ENCODE results near the gene MUSK. TPM values are rescaled to one million over a fixed set of nuclear protein-coding genes. Genes with fewer than 3 reads are reported as not detected.

MUSK gene
- total RNA-seq, 1 experiment from 2014 or later: not detected

- TF ChIP-seq, protein P1, sequence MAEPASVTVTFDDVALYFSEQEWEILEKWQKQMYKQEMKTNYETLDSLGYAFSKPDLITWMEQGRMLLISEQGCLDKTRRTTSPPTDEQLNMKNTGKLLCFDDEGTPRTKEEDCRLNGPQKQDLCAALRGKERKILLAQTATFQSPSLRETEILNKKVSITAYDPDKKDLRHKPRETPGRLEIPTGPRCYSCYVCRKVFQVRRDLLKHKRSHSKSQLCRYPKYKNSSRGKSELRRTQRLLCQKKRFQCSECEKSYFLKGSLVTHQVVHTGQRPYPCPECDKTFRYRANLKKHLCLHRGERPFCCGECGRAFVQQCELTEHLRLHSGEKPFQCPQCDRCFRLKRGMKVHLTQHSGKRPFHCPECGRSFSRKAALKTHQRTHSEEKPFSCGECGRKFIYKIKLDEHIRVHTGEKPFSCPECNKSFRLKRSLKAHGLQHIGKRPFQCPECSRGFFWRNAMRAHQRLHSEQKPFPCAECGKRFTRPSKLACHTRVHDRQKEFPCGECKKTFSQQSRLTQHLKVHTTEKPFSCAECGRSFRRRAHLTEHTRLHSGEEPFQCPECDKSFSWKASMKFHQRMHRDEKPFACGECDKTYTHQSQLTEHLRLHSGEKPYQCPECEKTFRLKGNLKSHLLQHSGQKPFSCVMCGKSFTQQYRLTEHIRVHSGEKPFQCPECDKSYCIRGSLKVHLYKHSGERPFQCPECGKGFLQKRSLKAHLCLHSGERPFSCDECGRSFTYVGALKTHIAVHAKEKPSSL (CRISPR knock-in tag; conservative IDR thresholded peaks at IDR 0.05): no peak
- TF ChIP-seq JUN (CRISPR knock-in tag; IDR thresholded peaks at IDR 0.05) (no peak), ATF2 (CRISPR knock-in tag; IDR thresholded peaks at IDR 0.05; ENCODE audit: borderline replicate concordance, low read depth) (no peak), ZNF138 (CRISPR knock-in tag; conservative IDR thresholded peaks at IDR 0.05) (no peak), ARID4B (CRISPR knock-in tag; IDR thresholded peaks at IDR 0.05; ENCODE audit: borderline replicate concordance) (no peak), CREM (CRISPR knock-in tag; IDR thresholded peaks at IDR 0.05) (no peak), EMX1 (CRISPR knock-in tag; IDR thresholded peaks at IDR 0.05) (no peak), SMAD4 (CRISPR knock-in tag; IDR thresholded peaks at IDR 0.05) (no peak), ZNF232 (CRISPR knock-in tag; IDR thresholded peaks at IDR 0.05) (no peak), MXD4 (CRISPR knock-in tag; IDR thresholded peaks at IDR 0.05; ENCODE audit: borderline replicate concordance) (no peak), FOXP1 (CRISPR knock-in tag; IDR thresholded peaks at IDR 0.05; ENCODE audit: borderline replicate concordance) (no peak)
- TF ChIP-seq, protein P2, sequence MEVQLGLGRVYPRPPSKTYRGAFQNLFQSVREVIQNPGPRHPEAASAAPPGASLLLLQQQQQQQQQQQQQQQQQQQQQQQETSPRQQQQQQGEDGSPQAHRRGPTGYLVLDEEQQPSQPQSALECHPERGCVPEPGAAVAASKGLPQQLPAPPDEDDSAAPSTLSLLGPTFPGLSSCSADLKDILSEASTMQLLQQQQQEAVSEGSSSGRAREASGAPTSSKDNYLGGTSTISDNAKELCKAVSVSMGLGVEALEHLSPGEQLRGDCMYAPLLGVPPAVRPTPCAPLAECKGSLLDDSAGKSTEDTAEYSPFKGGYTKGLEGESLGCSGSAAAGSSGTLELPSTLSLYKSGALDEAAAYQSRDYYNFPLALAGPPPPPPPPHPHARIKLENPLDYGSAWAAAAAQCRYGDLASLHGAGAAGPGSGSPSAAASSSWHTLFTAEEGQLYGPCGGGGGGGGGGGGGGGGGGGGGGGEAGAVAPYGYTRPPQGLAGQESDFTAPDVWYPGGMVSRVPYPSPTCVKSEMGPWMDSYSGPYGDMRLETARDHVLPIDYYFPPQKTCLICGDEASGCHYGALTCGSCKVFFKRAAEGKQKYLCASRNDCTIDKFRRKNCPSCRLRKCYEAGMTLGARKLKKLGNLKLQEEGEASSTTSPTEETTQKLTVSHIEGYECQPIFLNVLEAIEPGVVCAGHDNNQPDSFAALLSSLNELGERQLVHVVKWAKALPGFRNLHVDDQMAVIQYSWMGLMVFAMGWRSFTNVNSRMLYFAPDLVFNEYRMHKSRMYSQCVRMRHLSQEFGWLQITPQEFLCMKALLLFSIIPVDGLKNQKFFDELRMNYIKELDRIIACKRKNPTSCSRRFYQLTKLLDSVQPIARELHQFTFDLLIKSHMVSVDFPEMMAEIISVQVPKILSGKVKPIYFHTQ (CRISPR knock-in tag; IDR thresholded peaks at IDR 0.05): no peak
- TF ChIP-seq, protein P3, sequence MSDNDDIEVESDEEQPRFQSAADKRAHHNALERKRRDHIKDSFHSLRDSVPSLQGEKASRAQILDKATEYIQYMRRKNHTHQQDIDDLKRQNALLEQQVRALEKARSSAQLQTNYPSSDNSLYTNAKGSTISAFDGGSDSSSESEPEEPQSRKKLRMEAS (CRISPR knock-in tag; IDR thresholded peaks at IDR 0.05): no peak
Observed at GRCh38 chr9:110844121-110844520, 175.5 kb downstream of the MUSK start (continued).

- Mint-ChIP-seq H3K4me3 (no peak overlapping the region), H3K4me1 (no peaks in the 10 kb centered on the region), H3K9me3 (no peaks in the 10 kb centered on the region), H3K27ac (no peak overlapping the region), H3K27me3 (ENCODE audit: low read depth) (no peaks in the 10 kb centered on the region), H3K36me3 (no peaks in the 10 kb centered on the region)
- ATAC-seq (no peak), DNase-seq (ENCODE audit: low spot score) (no peak)
- ChIA-PET POLR2A (no interaction called here), CTCF (no interaction called here)
- no peak for TF ChIP-seq ZNF232 (CRISPR knock-in tag; IDR thresholded peaks at IDR 0.05)
- TF ChIP-seq ZNF317 (CRISPR knock-in tag; IDR thresholded peaks at IDR 0.05; ENCODE audit: borderline replicate concordance, low read depth): no peak
- no peak for TF ChIP-seq USF2 (CRISPR knock-in tag; IDR thresholded peaks at IDR 0.05)
- TF ChIP-seq ZNF423 (CRISPR knock-in tag; IDR thresholded peaks at IDR 0.05): no peak
- no peak for TF ChIP-seq GABPB1 (CRISPR knock-in tag; IDR thresholded peaks at IDR 0.05)
- TF ChIP-seq, protein P4, sequence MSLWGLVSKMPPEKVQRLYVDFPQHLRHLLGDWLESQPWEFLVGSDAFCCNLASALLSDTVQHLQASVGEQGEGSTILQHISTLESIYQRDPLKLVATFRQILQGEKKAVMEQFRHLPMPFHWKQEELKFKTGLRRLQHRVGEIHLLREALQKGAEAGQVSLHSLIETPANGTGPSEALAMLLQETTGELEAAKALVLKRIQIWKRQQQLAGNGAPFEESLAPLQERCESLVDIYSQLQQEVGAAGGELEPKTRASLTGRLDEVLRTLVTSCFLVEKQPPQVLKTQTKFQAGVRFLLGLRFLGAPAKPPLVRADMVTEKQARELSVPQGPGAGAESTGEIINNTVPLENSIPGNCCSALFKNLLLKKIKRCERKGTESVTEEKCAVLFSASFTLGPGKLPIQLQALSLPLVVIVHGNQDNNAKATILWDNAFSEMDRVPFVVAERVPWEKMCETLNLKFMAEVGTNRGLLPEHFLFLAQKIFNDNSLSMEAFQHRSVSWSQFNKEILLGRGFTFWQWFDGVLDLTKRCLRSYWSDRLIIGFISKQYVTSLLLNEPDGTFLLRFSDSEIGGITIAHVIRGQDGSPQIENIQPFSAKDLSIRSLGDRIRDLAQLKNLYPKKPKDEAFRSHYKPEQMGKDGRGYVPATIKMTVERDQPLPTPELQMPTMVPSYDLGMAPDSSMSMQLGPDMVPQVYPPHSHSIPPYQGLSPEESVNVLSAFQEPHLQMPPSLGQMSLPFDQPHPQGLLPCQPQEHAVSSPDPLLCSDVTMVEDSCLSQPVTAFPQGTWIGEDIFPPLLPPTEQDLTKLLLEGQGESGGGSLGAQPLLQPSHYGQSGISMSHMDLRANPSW (CRISPR knock-in tag; conservative IDR thresholded peaks at IDR 0.05; ENCODE audit: low read depth): no peak
Observed at GRCh38 chr9:110846215-110846614, 177.6 kb downstream of the MUSK start.
